H1 (cell line): ENCODE results near the gene CREBBP.

Experiments used
- ATF3 ChIP-seq: IDR thresholded peaks from 2 replicates; pipeline ENCODE4 v1.6.1; 2011; ENCODE audit warnings: low read depth, mild to moderate bottlenecking, low read length; ENCODE audit not compliant: insufficient read depth
- CEBPB ChIP-seq: IDR thresholded peaks from 2 replicates; pipeline ENCODE4 v1.6.1; 2012; ENCODE audit warnings: low read depth, low read length
- CTCF ChIP-seq, 3 experiments: IDR thresholded peaks; 1 replicate in 2 of 3; 2 replicates in 1 of 3; pipeline versions ENCODE4 v1.5.1 to v1.6.1; 2011; ENCODE audit warnings: low read length in 3 of 3, mild to moderate bottlenecking in 3 of 3, inconsistent platforms in 2 of 3, low read depth in 1 of 3, moderate library complexity in 1 of 3; ENCODE audit not compliant: insufficient read depth in 1 of 3; ENCODE audit errors: control extremely low read depth in 1 of 3
- HDAC2 ChIP-seq, 2 experiments: fragments of 300-600 bp in 1 of 2; sonication (generic) in 1 of 2; IDR thresholded peaks; 2 replicates each; pipeline ENCODE4 v1.6.1; 2011 to 2012; ENCODE audit warnings: low read depth in 2 of 2, low read length in 2 of 2, mild to moderate bottlenecking in 2 of 2, moderate library complexity in 2 of 2, borderline replicate concordance in 1 of 2, inconsistent platforms in 1 of 2
- RAD21 ChIP-seq, 2 experiments: IDR thresholded peaks in 1 of 2; conservative IDR thresholded peaks in 1 of 2; 2 replicates each; pipeline ENCODE4 v1.6.1; 2011; ENCODE audit warnings: low read depth in 2 of 2, low read length in 2 of 2, improper control_type of control experiment in 1 of 2, inconsistent platforms in 1 of 2, mild to moderate bottlenecking in 1 of 2, moderate library complexity in 1 of 2
- SIN3A ChIP-seq, 2 experiments: IDR thresholded peaks in 1 of 2; conservative IDR thresholded peaks in 1 of 2; 2 replicates each; pipeline ENCODE4 v1.6.1; 2011 to 2012; ENCODE audit warnings: low read length in 2 of 2, improper control_type of control experiment in 1 of 2, low read depth in 1 of 2, mild to moderate bottlenecking in 1 of 2
- SIRT6 ChIP-seq: IDR thresholded peaks from one replicate; pipeline ENCODE4 v1.7.1; 2012; ENCODE audit warnings: low read length, inconsistent platforms
- SUZ12 ChIP-seq: fragments of 200-600 bp; sonication (generic); IDR thresholded peaks from 2 replicates; pipeline ENCODE4 v1.6.1; 2012; ENCODE audit warnings: mild to moderate bottlenecking, inconsistent platforms, low read length, moderate library complexity, mixed read lengths
- YY1 ChIP-seq: IDR thresholded peaks from 2 replicates; pipeline ENCODE4 v1.6.1; 2011; ENCODE audit warnings: low read depth, mild to moderate bottlenecking, low read length

- TF ChIP-seq SIN3A (conservative IDR thresholded peaks at IDR 0.05 in 1 of 2, IDR thresholded peaks at IDR 0.05 in 1 of 2; ENCODE audit: low read depth in 1 of 2, low read length in 2 of 2) = peak in 1 of 2 experiments; percentile 13; a peak in 1 of 4 replicates
- TF ChIP-seq ATF3 = no peak
- TF ChIP-seq RAD21 (IDR thresholded peaks at IDR 0.05 in 1 of 2, conservative IDR thresholded peaks at IDR 0.05 in 1 of 2; ENCODE audit: low read depth in 2 of 2, low read length in 2 of 2) = no peak
- no peak for TF ChIP-seq YY1
- TF ChIP-seq HDAC2 (IDR thresholded peaks at IDR 0.05; ENCODE audit: borderline replicate concordance in 1 of 2, low read depth in 2 of 2, low read length in 2 of 2) = 0 out of 4 replicates have a peak, but pooled peaks of 1 of the 2 experiments have one; percentile 50
- TF ChIP-seq CTCF (IDR thresholded peaks at IDR 0.05; ENCODE audit: control extremely low read depth in 1 of 3, insufficient read depth in 1 of 3, low read depth in 1 of 3, low read length in 3 of 3) = no peak
- no peak for TF ChIP-seq CEBPB
- no peak for TF ChIP-seq SUZ12
- no peak for TF ChIP-seq SIRT6
These were observed 163.7 kb downstream of the CREBBP start for GRCh38 chr16:3716831-3717234.
